ENCODE measurements around the gene HOXB3.

DNA sequence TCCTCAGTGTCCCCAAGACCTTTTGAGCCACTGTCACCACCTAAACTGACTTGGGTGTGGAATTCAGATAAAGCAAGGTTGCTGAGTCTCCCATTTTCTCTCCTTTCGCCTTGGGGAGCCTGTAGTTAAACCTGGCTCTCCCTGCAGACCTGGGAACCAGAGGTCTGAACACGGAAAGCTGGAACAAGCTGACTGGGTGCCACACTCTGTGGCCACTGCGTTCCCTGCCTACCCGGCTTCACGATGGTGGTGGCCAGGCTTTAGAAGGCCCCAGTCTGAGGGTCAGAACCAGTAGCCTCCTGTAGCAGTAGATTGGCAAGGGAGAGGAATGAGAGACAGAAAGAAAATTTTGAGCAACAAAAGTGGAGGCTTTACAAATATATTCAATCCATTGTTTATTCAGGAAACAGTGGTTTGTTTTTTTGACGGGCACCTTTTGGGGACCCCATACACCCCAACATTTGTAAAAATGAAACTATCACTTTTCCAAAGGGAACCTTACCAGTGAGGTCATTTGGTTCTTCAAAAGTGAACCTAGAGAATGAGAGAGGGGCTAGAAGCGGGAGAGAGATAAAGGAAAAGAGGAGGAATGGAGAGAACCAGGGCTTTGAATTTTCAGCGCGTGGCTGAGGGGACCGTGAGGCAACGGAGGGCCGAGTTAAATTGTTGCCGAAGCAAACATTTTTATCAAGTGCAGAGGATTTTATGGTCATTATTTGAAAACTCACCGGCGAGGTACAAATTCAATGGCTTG lies 26.9 kb upstream of the HOXB3 start:
- TF ChIP-seq POLR2A (IDR thresholded peaks at IDR 0.05; ENCODE audit: low read length) (no peak), GATA1 (IDR thresholded peaks at IDR 0.05; ENCODE audit: low read depth, low read length) (no peak)
